GM21381 (cell line): Measurements from ENCODE around the gene RPGRIP1L.

ENCODE experiments used
- ATAC-seq: cut with Tn5 transposase; IDR thresholded peaks from one replicate; pipeline ENCODE4 v1.9.1; 2021; ENCODE audit warnings: mild to moderate bottlenecking, moderate library complexity; ENCODE audit not compliant: unreplicated experiment

RPGRIP1L gene

DNA sequence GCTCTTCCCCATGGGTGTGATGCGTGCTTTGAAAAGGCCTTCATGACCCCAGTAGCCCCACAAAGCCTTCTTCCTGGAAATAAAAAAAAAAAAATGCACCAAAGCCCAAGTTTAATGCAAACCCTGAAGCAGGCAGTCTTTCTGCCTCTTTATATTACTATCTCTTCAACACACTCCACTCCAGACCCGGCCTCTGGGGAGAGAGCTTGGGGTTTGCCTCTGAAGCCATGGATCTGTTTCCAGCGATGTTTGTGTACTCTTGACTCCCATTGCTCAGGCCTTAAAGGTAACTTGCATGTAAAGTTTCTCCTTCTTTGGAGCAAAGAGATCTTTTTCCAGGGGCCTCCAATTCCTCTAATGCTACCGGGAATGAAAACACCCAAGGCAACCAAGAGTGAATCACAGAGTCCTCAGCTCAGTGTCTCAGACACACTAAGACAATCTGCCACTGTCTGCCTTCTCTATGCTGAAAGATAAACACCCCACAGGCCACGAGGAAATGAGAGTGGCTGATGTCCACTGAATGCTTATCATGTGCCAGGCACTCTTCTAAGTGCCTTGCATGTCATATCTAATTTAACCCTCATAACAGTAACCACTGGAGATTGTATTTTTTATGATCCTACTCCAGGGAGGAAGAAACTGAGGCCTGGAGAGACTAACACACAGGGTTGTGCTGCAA, 144.2 kb downstream of the RPGRIP1L start:
- ATAC-seq, result no peak

DNA sequence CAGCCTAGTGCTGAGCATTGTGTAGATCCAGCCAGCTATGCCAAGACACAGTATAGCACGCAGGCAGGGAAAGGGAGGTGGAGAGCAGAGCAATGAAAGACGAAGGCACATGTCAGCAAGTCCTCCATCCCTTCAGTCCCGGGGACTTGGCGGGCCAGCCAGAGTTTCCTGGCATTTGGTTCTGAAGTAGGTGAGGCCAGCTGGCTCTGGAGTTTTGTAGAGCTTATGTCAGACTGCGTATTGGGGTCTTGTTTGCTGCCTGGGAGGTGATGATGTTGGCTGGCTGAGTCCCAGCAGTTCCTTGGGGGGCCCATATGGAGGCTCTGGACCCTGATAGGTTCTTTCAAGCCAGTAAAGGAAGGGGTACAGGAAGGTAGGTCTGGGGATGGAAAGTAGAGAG, 144.9 kb downstream of the RPGRIP1L start:
- ATAC-seq, result no peak

GRCh38 chr16:53556521-53556920, 147.1 kb downstream of the RPGRIP1L start:
- no peak for ATAC-seq

DNA sequence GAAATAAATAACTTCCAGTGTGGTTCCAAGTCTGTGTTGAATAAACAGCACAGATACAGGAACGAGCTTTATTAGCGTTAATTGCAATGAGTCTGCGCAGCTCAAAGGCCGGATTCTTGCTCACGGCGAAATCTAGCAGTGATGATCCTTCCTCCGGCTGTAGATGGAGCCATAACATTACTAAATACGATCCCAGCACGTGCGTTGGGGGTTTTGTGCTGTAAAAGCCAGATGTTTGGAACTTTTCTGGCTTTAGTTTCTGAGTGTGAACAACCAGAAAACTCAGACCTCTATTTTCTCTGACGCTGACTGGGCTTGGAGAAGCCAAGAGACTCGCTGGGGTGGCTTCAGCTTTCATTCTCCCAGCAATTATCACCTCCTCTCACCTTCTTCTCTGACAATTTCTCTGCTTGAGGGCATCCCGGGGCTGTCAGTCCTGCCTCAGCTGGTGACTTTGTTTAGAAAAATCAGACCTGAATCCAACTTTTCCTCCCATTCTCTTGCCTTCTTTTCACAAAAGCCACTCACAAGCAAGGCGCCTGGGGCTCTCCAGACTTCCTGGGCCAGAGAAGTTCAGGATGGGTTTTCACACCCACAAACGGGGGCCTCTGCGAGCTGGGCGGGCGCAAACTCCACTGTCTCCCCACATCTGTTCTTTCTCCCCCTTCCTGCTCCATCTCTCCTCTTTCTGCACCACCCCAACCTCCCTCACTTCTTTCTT, 153.5 kb downstream of the RPGRIP1L start:
- ATAC-seq, result peak; percentile 81
